Peyer's patch (tissue), 4 donors: ENCODE measurements around the gene MARCHF11. TPM values are rescaled to one million over a fixed set of nuclear protein-coding genes. Genes with fewer than 3 reads are reported as not detected.

Source experiments
- DNase-seq, 3 donors: peaks; one replicate each; pipeline ENCODE4 v3.0.0-alpha.2; 2017 to 2019
- H3K27ac ChIP-seq, 4 donors: fragments of 200-600 bp; sonication (generic); one replicate each; pipeline ENCODE4 v1.5.1; 2016 to 2019
- H3K27me3 ChIP-seq, 2 donors: fragments of 200-600 bp; sonication (generic); one replicate each; pipeline ENCODE4 v1.5.1; 2019
- H3K36me3 ChIP-seq, 3 donors: fragments of 200-600 bp; sonication (generic); one replicate each; pipeline ENCODE4 v1.5.1; 2016 to 2019
- H3K4me1 ChIP-seq, 4 donors: fragments of 200-600 bp; sonication (generic); one replicate each; pipeline ENCODE4 v1.5.1; 2016 to 2019
- H3K4me3 ChIP-seq, 4 donors: fragments of 200-600 bp; sonication (generic); 1 replicate in 3 of 4; 2 replicates in 1 of 4; pipeline ENCODE4 v1.5.1; 2016 to 2019; ENCODE audit warnings: mild to moderate bottlenecking in 1 of 4
- H3K9me3 ChIP-seq, 4 donors: fragments of 200-600 bp; sonication (generic); one replicate each; pipeline ENCODE4 v1.5.1; 2016 to 2019; ENCODE audit warnings: mild to moderate bottlenecking in 1 of 4
- POLR2A ChIP-seq, 2 donors: fragments of 450-650 bp; IDR thresholded peaks; one replicate each; pipeline ENCODE4 v1.5.1; 2017; ENCODE audit warnings: antibody characterized with exemption in 2 of 2, mild to moderate bottlenecking in 2 of 2, moderate library complexity in 2 of 2
- total RNA-seq, 4 donors: library from RNA; depleted of rRNA; stranded (reverse); fragments of >200 nt; gene quantifications; one replicate each; pipeline ENCODE4 v1.1.0, GENCODE V29; 2016
- TF ChIP-seq, protein P1 (sequence below), 6 experiments: fragments of 450-650 bp in 4 of 6; fragments of 200-600 bp in 2 of 6; sonication (generic) in 1 of 6; IDR thresholded peaks; one replicate each; pipeline ENCODE4 v1.5.1; 2017 to 2019; ENCODE audit warnings: antibody characterized with exemption in 6 of 6, mild to moderate bottlenecking in 3 of 6, moderate library complexity in 1 of 6

Gene MARCHF11
- total RNA-seq, 4 donors from 2014 or later, result not detected

DNA sequence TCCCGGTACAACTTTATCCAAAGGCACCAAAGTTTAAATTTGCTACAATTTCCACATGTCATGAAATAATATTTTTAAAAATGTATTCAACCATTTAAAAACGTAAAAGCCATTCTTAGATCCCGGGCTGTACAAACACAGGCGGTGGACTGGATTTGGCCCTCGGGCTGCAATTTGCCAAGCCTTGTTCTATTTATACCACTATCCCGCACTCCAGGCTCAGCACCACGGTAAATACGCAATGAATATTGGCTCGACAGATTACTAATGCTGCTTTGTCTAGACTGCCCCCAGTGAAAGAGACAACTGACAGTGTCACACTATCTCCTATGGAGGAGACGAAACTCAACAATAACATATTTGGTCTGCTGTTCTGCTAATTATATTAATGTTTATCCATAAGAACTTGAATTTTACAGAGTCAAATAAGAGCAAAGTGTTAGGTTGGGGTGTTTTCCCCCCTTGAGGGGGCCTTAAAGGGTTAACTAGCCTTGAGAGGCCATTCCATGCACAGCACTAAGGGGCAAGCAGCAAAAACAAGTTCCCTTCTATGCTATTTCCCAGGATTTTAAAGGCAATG, 98.1 kb downstream of the MARCHF11 start:
- no peak for TF ChIP-seq POLR2A (IDR thresholded peaks at IDR 0.05)
- TF ChIP-seq, protein P1, sequence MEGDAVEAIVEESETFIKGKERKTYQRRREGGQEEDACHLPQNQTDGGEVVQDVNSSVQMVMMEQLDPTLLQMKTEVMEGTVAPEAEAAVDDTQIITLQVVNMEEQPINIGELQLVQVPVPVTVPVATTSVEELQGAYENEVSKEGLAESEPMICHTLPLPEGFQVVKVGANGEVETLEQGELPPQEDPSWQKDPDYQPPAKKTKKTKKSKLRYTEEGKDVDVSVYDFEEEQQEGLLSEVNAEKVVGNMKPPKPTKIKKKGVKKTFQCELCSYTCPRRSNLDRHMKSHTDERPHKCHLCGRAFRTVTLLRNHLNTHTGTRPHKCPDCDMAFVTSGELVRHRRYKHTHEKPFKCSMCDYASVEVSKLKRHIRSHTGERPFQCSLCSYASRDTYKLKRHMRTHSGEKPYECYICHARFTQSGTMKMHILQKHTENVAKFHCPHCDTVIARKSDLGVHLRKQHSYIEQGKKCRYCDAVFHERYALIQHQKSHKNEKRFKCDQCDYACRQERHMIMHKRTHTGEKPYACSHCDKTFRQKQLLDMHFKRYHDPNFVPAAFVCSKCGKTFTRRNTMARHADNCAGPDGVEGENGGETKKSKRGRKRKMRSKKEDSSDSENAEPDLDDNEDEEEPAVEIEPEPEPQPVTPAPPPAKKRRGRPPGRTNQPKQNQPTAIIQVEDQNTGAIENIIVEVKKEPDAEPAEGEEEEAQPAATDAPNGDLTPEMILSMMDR (IDR thresholded peaks at IDR 0.05), result no peak
- H3K4me3 ChIP-seq, result no peak overlapping the region
- H3K27ac ChIP-seq, result no peak overlapping the region
- no peak for DNase-seq
- H3K4me1 ChIP-seq, result no peaks in the 10 kb centered on the region
- H3K9me3 ChIP-seq, result no peaks in the 10 kb centered on the region
- no peaks in the 10 kb centered on the region for H3K36me3 ChIP-seq
- H3K27me3 ChIP-seq, result no peaks in the 10 kb centered on the region

GRCh38 chr5:16076657-16077056, 102.9 kb downstream of the MARCHF11 start:
- TF ChIP-seq POLR2A (IDR thresholded peaks at IDR 0.05), result no peak
- TF ChIP-seq, protein P1 (IDR thresholded peaks at IDR 0.05), result no peak
- DNase-seq, result no peak
- no peak overlapping the region for H3K27ac ChIP-seq
- no peak overlapping the region for H3K4me3 ChIP-seq
- H3K36me3 ChIP-seq, result no peaks in the 10 kb centered on the region
- no peaks in the 10 kb centered on the region for H3K9me3 ChIP-seq
- H3K4me1 ChIP-seq, result no peaks in the 10 kb centered on the region
- H3K27me3 ChIP-seq, result no peaks in the 10 kb centered on the region

- H3K27me3 ChIP-seq, result no peaks in the 10 kb centered on the region
- no peak for DNase-seq
- no peaks in the 10 kb centered on the region for H3K9me3 ChIP-seq
- no peak overlapping the region for H3K4me3 ChIP-seq
- H3K36me3 ChIP-seq, result no peaks in the 10 kb centered on the region
- no peak overlapping the region for H3K27ac ChIP-seq
- H3K4me1 ChIP-seq, result no peaks in the 10 kb centered on the region
- TF ChIP-seq, protein P1 (IDR thresholded peaks at IDR 0.05), result no peak
- no peak for TF ChIP-seq POLR2A (IDR thresholded peaks at IDR 0.05)
These were observed 105.2 kb downstream of the MARCHF11 start for GRCh38 chr5:16074358-16074757.

GRCh38 chr5:16072616-16073015, 107.0 kb downstream of the MARCHF11 start:
- Histone ChIP-seq H3K27me3 (no peaks in the 10 kb centered on the region), H3K9me3 (no peaks in the 10 kb centered on the region), H3K4me3 (no peak overlapping the region), H3K36me3 (no peaks in the 10 kb centered on the region), H3K27ac (no peak overlapping the region), H3K4me1 (no peaks in the 10 kb centered on the region)
- no peak for DNase-seq
- no peak for TF ChIP-seq POLR2A (IDR thresholded peaks at IDR 0.05)
- TF ChIP-seq, protein P1 (IDR thresholded peaks at IDR 0.05), result no peak

DNA sequence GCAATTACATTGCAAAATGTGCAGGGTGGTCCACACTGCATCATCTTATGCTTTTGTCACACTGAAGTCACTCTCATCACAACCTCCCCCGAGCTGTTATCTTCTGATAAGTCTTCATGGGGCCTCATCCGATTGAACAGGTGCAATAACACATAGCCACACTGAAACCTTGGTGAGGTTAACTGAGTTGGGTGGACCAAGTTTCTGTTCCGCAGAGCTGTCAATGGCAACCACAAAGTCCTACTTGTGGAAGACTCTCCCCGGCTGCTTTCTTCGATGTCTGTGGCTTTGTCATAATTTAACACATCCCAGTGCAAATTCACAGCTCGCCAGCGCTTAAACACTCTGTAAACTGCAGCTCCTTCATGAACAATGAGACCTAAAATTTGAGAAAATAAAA, 112.2 kb downstream of the MARCHF11 start:
- H3K9me3 ChIP-seq, result no peaks in the 10 kb centered on the region
- H3K4me1 ChIP-seq, result no peaks in the 10 kb centered on the region
- H3K4me3 ChIP-seq, result no peak overlapping the region
- DNase-seq, result peak in 1 of 3 donors; percentile 19
- no peak for TF ChIP-seq POLR2A (IDR thresholded peaks at IDR 0.05)
- no peaks in the 10 kb centered on the region for H3K36me3 ChIP-seq
- H3K27me3 ChIP-seq, result no peaks in the 10 kb centered on the region
- H3K27ac ChIP-seq, result no peak overlapping the region

GRCh38 chr5:16066810-16067209, 112.8 kb downstream of the MARCHF11 start:
- Histone ChIP-seq H3K4me1 (no peaks in the 10 kb centered on the region), H3K9me3 (no peaks in the 10 kb centered on the region), H3K27ac (no peak overlapping the region), H3K4me3 (no peak overlapping the region), H3K27me3 (no peaks in the 10 kb centered on the region), H3K36me3 (no peaks in the 10 kb centered on the region)
- no peak for TF ChIP-seq POLR2A (IDR thresholded peaks at IDR 0.05)
- TF ChIP-seq, protein P1 (IDR thresholded peaks at IDR 0.05), result no peak
- DNase-seq, result no peak
